Activated naive CD8-positive, alpha-beta T cell treated with anti-CD3 and anti-CD28 coated beads, Interleukin-2, amount 10 ng/mL, durations not matched to agents 7 days and 5 days (primary cell): ENCODE data around the gene FCRLB. TPM values are rescaled to one million over a fixed set of nuclear protein-coding genes. Genes with fewer than 3 reads are reported as not detected.
"Not testable (repeated sequence)": the region's sequence is repeated elsewhere in the genome, so short reads cannot be mapped to it uniquely, and the experiment has no call there.

ENCODE experiments used
- ATAC-seq: fragments of 150-1000 bp; cut with Tn5 transposase; one replicate; pipeline ENCODE4 v1.10.0; 2021; ENCODE audit warnings: low read depth, moderate library complexity
- POLR2A ChIA-PET: fragments of 350-600 bp; sonication (Branson Sonifier 250); formaldehyde crosslinking; loops from one replicate; lab custom pipeline; 2021; ENCODE audit warnings: antibody characterized with exemption; lab: Charles Lee
- DNase-seq: peaks from one replicate; pipeline ENCODE4 v3.0.0; 2021
- H3K27ac Mint-ChIP-seq: one replicate; pipeline ENCODE4 v1.8.0; 2022; ENCODE audit warnings: mild to moderate bottlenecking, mixed read lengths
- H3K27me3 Mint-ChIP-seq: one replicate; pipeline ENCODE4 v1.8.0; 2022; ENCODE audit warnings: mild to moderate bottlenecking, moderate library complexity, mixed read lengths
- H3K36me3 Mint-ChIP-seq: one replicate; pipeline ENCODE4 v1.8.0; 2021; ENCODE audit warnings: mild to moderate bottlenecking, mixed read lengths
- H3K4me1 Mint-ChIP-seq: one replicate; pipeline ENCODE4 v1.8.0; 2021; ENCODE audit warnings: mixed read lengths
- H3K4me3 Mint-ChIP-seq: one replicate; pipeline ENCODE4 v1.8.0; 2022; ENCODE audit warnings: mild to moderate bottlenecking, moderate library complexity, mixed read lengths
- H3K9me3 Mint-ChIP-seq: one replicate; pipeline ENCODE4 v1.8.0; 2021; ENCODE audit warnings: mixed read lengths
- total RNA-seq, 2 experiments: library from RNA; stranded (reverse); gene quantifications; one replicate each; pipeline ENCODE4 v1.2.3, GENCODE V29; 2021

The FCRLB gene
- total RNA-seq, 2 experiments from 2014 or later: 0.74 to 0.97 TPM

DNA sequence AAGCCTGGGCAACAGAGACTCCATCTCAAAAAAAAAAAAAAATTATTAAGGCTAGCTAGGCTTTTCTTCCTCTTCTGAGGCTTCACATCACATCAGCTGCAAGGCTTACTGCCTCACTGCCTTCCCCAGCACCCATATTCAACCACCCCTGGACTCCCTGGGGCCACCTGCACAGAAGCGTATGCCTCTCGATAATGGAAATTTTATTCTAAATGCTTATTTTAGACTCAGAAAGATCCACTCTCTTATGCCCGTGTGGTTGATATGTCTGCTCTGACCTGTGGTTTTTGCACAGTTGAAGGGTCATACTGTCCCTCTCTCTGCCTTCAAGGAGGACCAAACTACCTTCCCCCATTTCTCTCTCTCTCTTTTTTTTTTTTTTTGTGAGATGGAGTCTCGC is 15.8 kb upstream of the FCRLB start:
- Mint-ChIP-seq H3K9me3 (no peaks in the 10 kb centered on the region), H3K27ac (no peak overlapping the region), H3K4me1 (no peaks in the 10 kb centered on the region), H3K4me3 (no peak overlapping the region), H3K27me3 (peaks cover 22% of the 10 kb centered on the region), H3K36me3 (no peaks in the 10 kb centered on the region)
- ATAC-seq (no peak), DNase-seq (no peak)
- POLR2A ChIA-PET: no interaction called here

- Mint-ChIP-seq H3K27ac (no peak overlapping the region), H3K27me3 (peaks cover 18% of the 10 kb centered on the region), H3K4me3 (no peak overlapping the region), H3K36me3 (no peaks in the 10 kb centered on the region), H3K9me3 (no peaks in the 10 kb centered on the region), H3K4me1 (no peaks in the 10 kb centered on the region)
- DNase-seq: no peak
- POLR2A ChIA-PET: no interaction called here
- no peak for ATAC-seq
Observed at GRCh38 chr1:161706113-161706481, 15.2 kb upstream of the FCRLB start.

DNA sequence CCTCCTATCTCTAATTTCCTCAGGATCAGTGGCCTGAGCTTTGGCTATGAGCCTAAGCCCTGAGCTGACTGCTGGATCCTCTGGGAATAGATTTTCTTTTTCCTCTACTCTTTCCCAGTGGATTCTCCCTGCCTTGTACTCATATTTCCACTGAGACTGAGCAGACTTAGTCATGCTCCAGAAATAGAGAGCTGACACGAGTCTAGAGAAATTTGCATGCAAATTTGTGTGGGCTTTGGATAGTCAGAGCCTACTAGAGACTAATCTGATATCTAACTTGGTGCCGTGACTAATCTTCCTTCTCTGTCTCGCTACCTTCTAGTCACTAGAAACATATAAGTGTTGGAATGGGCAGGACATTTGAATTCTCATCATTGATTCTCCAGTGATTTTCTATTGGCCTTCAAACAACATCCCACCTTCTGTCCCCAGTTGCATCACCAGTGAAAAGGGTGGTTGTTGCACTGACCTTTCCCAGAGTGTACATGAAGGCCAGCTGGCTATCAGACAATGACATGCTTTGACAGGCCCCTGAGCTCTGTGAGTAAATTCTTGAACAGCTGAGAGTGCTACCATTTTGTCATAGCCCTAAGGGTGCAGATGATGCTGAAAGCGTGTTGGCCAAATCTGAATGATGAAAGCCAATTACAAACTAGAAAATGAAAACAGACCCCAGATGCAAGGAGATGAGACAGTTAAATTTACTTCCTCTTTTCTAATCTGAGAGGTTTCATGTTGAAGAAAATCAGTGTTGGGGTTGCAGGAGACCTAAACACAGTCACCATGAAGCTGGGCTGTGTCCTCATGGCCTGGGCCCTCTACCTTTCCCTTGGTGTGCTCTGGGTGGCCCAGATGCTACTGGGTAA is 14.6 kb upstream of the FCRLB start, which contains the start of gene FCRLA:
FCRLA (plus strand) TSS at position 748 of the 866 bp plus-strand sequence; CDS start at position 784, 36 bp downstream.
- no peaks in the 10 kb centered on the region for H3K9me3 Mint-ChIP-seq
- no peak within 1 kb of the TSS for H3K27ac Mint-ChIP-seq
- H3K27me3 Mint-ChIP-seq: peaks cover 13% of the 10 kb centered on the region
- H3K4me3 Mint-ChIP-seq: no peak within 1 kb of the TSS
- H3K36me3 Mint-ChIP-seq: no peaks in the 10 kb centered on the region
- no peak for ATAC-seq
- POLR2A ChIA-PET: no interaction called here
- no peak for DNase-seq
- H3K4me1 Mint-ChIP-seq: peaks cover 1% of the 10 kb centered on the region

DNA sequence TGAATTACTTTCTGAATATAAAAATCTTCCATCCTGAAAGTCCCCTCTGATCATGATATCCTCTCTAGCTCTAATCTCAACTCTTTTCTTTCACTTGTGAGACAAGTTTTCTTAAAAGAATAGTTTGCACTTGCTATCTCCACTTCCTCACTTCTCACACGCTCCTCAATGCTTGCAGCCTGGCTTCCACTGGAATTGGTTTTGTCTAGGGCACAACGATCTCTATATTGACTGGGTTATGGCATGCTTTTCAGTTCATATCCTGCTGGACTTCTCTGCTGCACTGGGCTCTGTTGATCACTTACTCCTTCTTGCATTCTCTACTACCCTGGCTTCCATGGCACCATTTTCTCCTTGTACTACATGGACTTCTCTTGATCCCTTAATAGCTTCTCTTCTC is 13.8 kb upstream of the FCRLB start:
- no peak overlapping the region for H3K27ac Mint-ChIP-seq
- no peaks in the 10 kb centered on the region for H3K9me3 Mint-ChIP-seq
- no peak for ATAC-seq
- H3K4me1 Mint-ChIP-seq: peaks cover 6% of the 10 kb centered on the region
- POLR2A ChIA-PET: no interaction called here
- H3K27me3 Mint-ChIP-seq: peaks cover 5% of the 10 kb centered on the region
- no peak overlapping the region for H3K4me3 Mint-ChIP-seq
- no peaks in the 10 kb centered on the region for H3K36me3 Mint-ChIP-seq
- no peak for DNase-seq

GRCh38 chr1:161709373-161709772 is 12.0 kb upstream of the FCRLB start:
- no peaks in the 10 kb centered on the region for H3K27me3 Mint-ChIP-seq
- ATAC-seq (no peak), DNase-seq (no peak)
- POLR2A ChIA-PET: no interaction called here
- no peak overlapping the region for H3K4me3 Mint-ChIP-seq
- no peaks in the 10 kb centered on the region for H3K36me3 Mint-ChIP-seq
- peaks cover 6% of the 10 kb centered on the region for H3K4me1 Mint-ChIP-seq
- H3K9me3 Mint-ChIP-seq: no peaks in the 10 kb centered on the region
- H3K27ac Mint-ChIP-seq: no peak overlapping the region

- peaks cover 6% of the 10 kb centered on the region for H3K4me1 Mint-ChIP-seq
- no peak overlapping the region for H3K27ac Mint-ChIP-seq
- POLR2A ChIA-PET: no interaction called here
- no peaks in the 10 kb centered on the region for H3K9me3 Mint-ChIP-seq
- no peak overlapping the region for H3K4me3 Mint-ChIP-seq
- no peaks in the 10 kb centered on the region for H3K36me3 Mint-ChIP-seq
- no peak for ATAC-seq
- peaks cover 5% of the 10 kb centered on the region for H3K27me3 Mint-ChIP-seq
- no peak for DNase-seq
Observed at GRCh38 chr1:161710560-161710959, 10.8 kb upstream of the FCRLB start.

DNA sequence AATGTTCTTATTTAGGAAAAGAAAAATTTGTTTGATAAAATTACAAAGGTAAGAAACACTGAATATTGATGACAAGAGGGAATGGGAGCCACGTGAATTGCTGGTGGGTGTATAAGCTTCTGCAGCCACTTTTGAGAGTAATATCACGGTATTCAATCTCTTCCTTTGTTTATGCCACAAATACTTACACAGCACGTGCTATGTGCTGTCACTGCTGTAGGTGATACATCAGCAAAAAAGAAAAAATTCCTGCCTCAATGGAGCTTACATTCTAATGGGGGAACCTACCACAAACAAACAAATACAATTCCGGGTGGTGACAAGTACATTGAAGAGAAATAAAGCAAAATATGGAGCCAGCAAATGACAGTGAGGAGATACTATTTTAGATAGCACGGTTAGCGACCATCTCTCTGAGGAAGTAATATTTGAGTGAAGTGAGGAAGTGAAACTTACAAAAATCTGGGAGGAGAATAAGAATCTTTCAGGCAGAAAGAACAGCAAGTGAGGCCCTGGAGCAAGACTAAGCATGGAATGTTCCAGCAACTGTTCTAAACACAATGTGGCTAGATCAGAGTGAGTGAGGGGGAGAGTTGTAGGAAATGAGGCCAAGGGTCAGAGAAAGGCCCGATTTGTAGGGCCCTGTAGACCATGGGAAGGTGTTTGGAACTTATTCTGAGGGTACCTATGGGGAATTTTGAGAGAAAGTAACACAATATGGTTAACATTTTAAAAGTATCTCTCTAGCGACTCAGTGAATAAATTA is 2.6 kb upstream of the FCRLB start:
- H3K27me3 Mint-ChIP-seq: peaks cover 27% of the 10 kb centered on the region
- H3K9me3 Mint-ChIP-seq: no peaks in the 10 kb centered on the region
- H3K4me3 Mint-ChIP-seq: no peak overlapping the region
- H3K36me3 Mint-ChIP-seq: peaks cover 1% of the 10 kb centered on the region
- DNase-seq (no peak), ATAC-seq (no peak)
- H3K4me1 Mint-ChIP-seq: peaks cover 19% of the 10 kb centered on the region
- POLR2A ChIA-PET: no interaction called here
- H3K27ac Mint-ChIP-seq: peak overlapping the region; percentile 74

- Mint-ChIP-seq H3K4me1 (peaks cover 19% of the 10 kb centered on the region), H3K27me3 (peaks cover 27% of the 10 kb centered on the region), H3K4me3 (no peak overlapping the region), H3K36me3 (peaks cover 1% of the 10 kb centered on the region), H3K27ac (no peak overlapping the region), H3K9me3 (no peaks in the 10 kb centered on the region)
- POLR2A ChIA-PET: no interaction called here
- ATAC-seq (no peak), DNase-seq (no peak)
Observed at GRCh38 chr1:161719325-161719611, 2.1 kb upstream of the FCRLB start.

DNA sequence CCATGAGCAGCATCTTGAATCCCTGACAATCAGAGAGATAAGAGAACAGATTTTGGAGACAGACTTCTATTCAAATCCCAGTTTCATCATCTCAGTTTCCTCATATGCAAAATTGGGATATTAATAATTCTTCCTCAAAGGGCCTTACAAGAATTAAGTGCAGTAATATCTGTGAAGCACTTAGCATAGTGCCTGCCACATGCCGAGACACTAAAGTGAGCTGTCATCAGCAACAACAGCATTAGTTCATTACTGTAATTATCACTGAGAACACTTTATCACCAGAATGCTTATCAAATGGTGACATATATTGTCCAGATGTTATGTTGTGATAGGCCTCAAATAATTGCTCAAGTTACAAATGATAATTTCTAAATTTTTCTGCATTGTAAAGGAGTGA is 922 bp upstream of the FCRLB start:
- peaks cover 24% of the 10 kb centered on the region for H3K4me1 Mint-ChIP-seq
- POLR2A ChIA-PET: no interaction called here
- DNase-seq (no peak), ATAC-seq (no peak)
- no peak overlapping the region for H3K27ac Mint-ChIP-seq
- H3K27me3 Mint-ChIP-seq: peaks cover 27% of the 10 kb centered on the region
- no peaks in the 10 kb centered on the region for H3K9me3 Mint-ChIP-seq
- H3K4me3 Mint-ChIP-seq: no peak overlapping the region
- H3K36me3 Mint-ChIP-seq: peaks cover 1% of the 10 kb centered on the region

DNA sequence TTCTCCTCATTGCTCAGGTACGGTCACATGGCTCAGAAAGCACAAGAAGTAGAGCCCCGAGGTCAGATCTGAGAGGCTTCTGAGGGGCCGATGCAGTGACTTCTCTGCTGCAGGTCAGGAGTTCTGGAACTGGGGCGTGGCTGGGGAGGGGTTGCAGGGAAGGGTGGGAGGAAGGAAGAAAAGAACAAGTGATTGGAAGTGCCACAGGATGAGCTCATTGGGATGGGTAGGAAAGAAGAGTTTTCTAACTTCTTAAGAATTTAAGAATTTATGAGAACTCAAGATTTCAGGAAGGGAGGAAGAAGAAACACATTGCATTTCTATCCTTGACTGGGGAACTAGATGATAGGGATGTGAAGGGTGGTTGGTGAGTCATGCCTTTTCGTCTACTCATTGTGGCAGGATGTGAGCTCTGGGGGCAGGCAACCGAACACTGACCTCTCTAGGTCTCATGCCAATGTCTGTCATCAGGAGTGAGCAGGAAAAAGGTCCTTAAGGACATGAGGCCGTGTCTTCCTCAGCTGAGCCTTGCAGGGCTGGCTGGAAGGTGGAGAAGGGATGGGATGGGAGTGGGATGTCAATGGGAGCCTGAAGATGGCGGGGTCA is 497 bp downstream of the FCRLB start:
- DNase-seq (no peak), ATAC-seq (no peak)
- Mint-ChIP-seq H3K36me3 (peaks cover 1% of the 10 kb centered on the region), H3K4me3 (no peak overlapping the region), H3K27ac (no peak overlapping the region), H3K27me3 (peaks cover 25% of the 10 kb centered on the region), H3K4me1 (peaks cover 31% of the 10 kb centered on the region), H3K9me3 (no peaks in the 10 kb centered on the region)
- POLR2A ChIA-PET: interaction anchor here (0.9 kb wide), 1 partner anchor 16 kb away, joined by 4 read pairs; no protein-coding TSS in a partner anchor

- POLR2A ChIA-PET: no interaction called here
- H3K27ac Mint-ChIP-seq: no peak overlapping the region
- no peak for DNase-seq
- peaks cover 31% of the 10 kb centered on the region for H3K4me1 Mint-ChIP-seq
- no peaks in the 10 kb centered on the region for H3K9me3 Mint-ChIP-seq
- no peak overlapping the region for H3K4me3 Mint-ChIP-seq
- ATAC-seq: no peak
- peaks cover 25% of the 10 kb centered on the region for H3K27me3 Mint-ChIP-seq
- peaks cover 1% of the 10 kb centered on the region for H3K36me3 Mint-ChIP-seq
Observed at GRCh38 chr1:161722406-161722805, 1.1 kb downstream of the FCRLB start.

- POLR2A ChIA-PET: no interaction called here
- peaks cover 39% of the 10 kb centered on the region for H3K4me1 Mint-ChIP-seq
Observed at GRCh38 chr1:161723459-161724141, 2.3 kb downstream of the FCRLB start.

DNA sequence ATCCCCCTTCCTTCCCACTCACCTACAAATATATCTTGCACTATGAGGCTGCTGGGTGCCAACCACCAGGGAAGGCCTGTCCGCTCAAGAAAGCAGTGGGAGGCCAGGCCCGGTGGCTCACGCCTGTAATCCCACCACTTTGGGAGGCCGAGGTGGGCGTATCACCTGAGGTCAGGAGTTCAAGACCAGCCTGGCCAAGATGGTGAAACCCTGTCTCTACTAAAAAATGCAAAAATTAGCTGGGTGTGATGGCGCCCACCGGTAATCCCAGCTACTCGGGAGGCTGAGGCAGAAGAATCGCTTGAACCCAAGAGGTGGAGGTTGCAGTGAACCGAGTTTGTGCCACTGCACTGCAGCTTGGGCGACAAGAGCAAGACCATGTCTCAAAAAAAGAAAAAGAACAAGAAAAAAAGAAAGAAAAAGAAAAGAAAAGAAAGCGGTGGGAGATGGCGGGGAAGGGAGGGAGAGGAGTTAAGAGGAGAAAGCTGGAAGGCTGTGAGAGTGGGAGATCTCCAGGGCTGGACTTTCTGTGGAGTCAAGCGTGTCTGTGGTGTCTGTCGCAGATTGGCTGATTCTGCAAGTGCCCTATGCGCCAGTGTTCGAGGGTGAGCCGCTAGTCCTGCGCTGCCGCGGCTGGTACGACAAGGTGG is 4.0 kb downstream of the FCRLB start:
- not testable (repeated sequence) for H3K36me3 Mint-ChIP-seq, ATAC-seq, H3K9me3 Mint-ChIP-seq, DNase-seq
- H3K4me1 Mint-ChIP-seq: peaks cover 48% of the 10 kb centered on the region
- H3K4me3 Mint-ChIP-seq: peak overlapping the region; percentile 98
- peaks cover 24% of the 10 kb centered on the region for H3K27me3 Mint-ChIP-seq
- POLR2A ChIA-PET: interaction anchor here (2.9 to 3.1 kb wide), 2 partner anchors 12 to 24 kb away, joined by 16 to 55 read pairs; partner anchors contain the start of gene DUSP12
- H3K27ac Mint-ChIP-seq: peak overlapping the region; percentile 92

More at GRCh38 chr1:161723459-161724141, 2.3 kb downstream of the FCRLB start:
- no peaks in the 10 kb centered on the region for H3K9me3 Mint-ChIP-seq
- ATAC-seq: no peak
- H3K36me3 Mint-ChIP-seq: peaks cover 1% of the 10 kb centered on the region
- no peak overlapping the region for H3K27ac Mint-ChIP-seq
- H3K4me3 Mint-ChIP-seq: no peak overlapping the region
- peaks cover 27% of the 10 kb centered on the region for H3K27me3 Mint-ChIP-seq
- no peak for DNase-seq
